ENCODE results near the gene TMEM154. TPM values are rescaled to one million over a fixed set of nuclear protein-coding genes. Genes with fewer than 3 reads are reported as not detected.

TMEM154 gene
- total RNA-seq, 1 experiment from 2014 or later, result 41.5 TPM

DNA sequence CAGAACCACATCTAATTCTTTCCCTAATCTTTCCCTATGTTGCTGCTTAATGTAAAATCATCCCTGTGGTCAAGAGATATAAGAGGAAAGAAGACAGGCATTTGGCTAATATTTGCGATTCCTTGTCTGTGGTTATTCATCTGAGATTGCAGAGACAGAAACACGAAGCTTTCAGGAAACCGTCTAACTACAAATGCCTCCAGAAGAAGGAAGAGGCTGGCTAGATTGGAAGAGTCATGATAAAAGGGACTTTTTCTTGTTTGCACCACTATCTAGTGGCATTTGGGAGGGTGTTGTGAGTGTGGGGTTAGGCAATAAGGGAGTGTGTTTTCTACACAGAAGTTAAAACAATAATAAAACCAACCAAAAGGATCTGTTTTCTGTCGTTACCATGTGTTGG, 43.9 kb downstream of the TMEM154 start:
- Mint-ChIP-seq H3K4me1 (ENCODE audit: insufficient read depth, unreplicated experiment) (no peaks in the 10 kb centered on the region), H3K9me3 (ENCODE audit: unreplicated experiment) (no peaks in the 10 kb centered on the region), H3K4me3 (ENCODE audit: unreplicated experiment) (no peak overlapping the region), H3K36me3 (ENCODE audit: insufficient read depth, unreplicated experiment) (peaks cover 19% of the 10 kb centered on the region), H3K27ac (ENCODE audit: low read depth, unreplicated experiment) (no peak overlapping the region), H3K27me3 (ENCODE audit: insufficient read depth, unreplicated experiment) (no peaks in the 10 kb centered on the region)
- ChIA-PET POLR2A (interaction anchor here (0.9 to 2.5 kb wide), 5 partner anchors 8 to 136 kb away, joined by 3 to 15 read pairs (median 5); partner anchors contain the start of gene FBXW7), CTCF (interaction anchor here (0.5 to 6.7 kb wide), 5 partner anchors 10 to 1309 kb away, joined by 3 to 131 read pairs (median 4); no protein-coding TSS in a partner anchor)
- TF ChIP-seq CTCF (IDR thresholded peaks at IDR 0.05; ENCODE audit: unreplicated experiment), result no peak
- no TSS peak for BruUV-seq (replicated peaks)
- intact Hi-C loops (cut with micrococcal nuclease), result no loop called here
- no peak for DNase-seq (ENCODE audit: unreplicated experiment)

GRCh38 chr4:152634110-152634760, 45.6 kb downstream of the TMEM154 start:
- CTCF ChIA-PET, result interaction anchor here (0.8 to 5.3 kb wide), 3 partner anchors 22 to 133 kb away, joined by 3 to 49 read pairs (median 5); no protein-coding TSS in a partner anchor

DNA sequence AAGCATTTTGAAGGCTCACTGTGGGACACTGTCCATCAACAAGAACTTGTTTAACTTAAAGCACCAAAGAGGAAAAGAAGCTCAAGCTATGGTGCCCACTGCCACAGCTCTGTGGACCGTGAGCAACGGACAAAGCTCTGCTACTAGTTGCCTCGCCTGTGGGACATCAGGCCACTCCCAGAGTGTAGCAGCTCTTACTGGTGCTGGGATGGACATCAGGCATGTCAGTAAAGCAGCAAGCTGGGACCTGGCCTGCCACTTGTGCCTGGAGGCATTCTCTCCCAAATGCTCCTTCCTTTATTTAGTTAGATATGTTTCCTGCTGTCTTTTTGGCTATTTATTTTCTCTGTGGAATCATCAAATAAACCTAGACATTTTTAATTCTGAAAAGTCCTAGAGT, 46.7 kb downstream of the TMEM154 start:
- no peak for TF ChIP-seq CTCF (IDR thresholded peaks at IDR 0.05; ENCODE audit: unreplicated experiment)
- no peak overlapping the region for H3K27ac Mint-ChIP-seq (ENCODE audit: low read depth, unreplicated experiment)
- CTCF ChIA-PET, result interaction anchor here (0.7 to 5.3 kb wide), 4 partner anchors 35 to 224 kb away, joined by 3 to 49 read pairs (median 4); no protein-coding TSS in a partner anchor
- intact Hi-C loops (cut with micrococcal nuclease), result no loop called here
- no peaks in the 10 kb centered on the region for H3K9me3 Mint-ChIP-seq (ENCODE audit: unreplicated experiment)
- H3K4me1 Mint-ChIP-seq (ENCODE audit: insufficient read depth, unreplicated experiment), result no peaks in the 10 kb centered on the region
- POLR2A ChIA-PET, result interaction anchor here (1.1 to 3.6 kb wide), 4 partner anchors 43 to 146 kb away, joined by 3 to 18 read pairs (median 7); partner anchors contain the start of genes ARFIP1, FBXW7 and TIGD4
- peaks cover 19% of the 10 kb centered on the region for H3K36me3 Mint-ChIP-seq (ENCODE audit: insufficient read depth, unreplicated experiment)
- no peaks in the 10 kb centered on the region for H3K27me3 Mint-ChIP-seq (ENCODE audit: insufficient read depth, unreplicated experiment)
- no TSS peak for BruUV-seq (replicated peaks)
- H3K4me3 Mint-ChIP-seq (ENCODE audit: unreplicated experiment), result no peak overlapping the region
- no peak for DNase-seq (ENCODE audit: unreplicated experiment)

More at GRCh38 chr4:152634110-152634760, 45.6 kb downstream of the TMEM154 start:
- Mint-ChIP-seq H3K27me3 (ENCODE audit: insufficient read depth, unreplicated experiment) (no peaks in the 10 kb centered on the region), H3K9me3 (ENCODE audit: unreplicated experiment) (no peaks in the 10 kb centered on the region), H3K27ac (ENCODE audit: low read depth, unreplicated experiment) (peak overlapping the region; percentile 74), H3K4me1 (ENCODE audit: insufficient read depth, unreplicated experiment) (no peaks in the 10 kb centered on the region), H3K4me3 (ENCODE audit: unreplicated experiment) (no peak overlapping the region), H3K36me3 (ENCODE audit: insufficient read depth, unreplicated experiment) (peaks cover 16% of the 10 kb centered on the region)
- TF ChIP-seq CTCF (IDR thresholded peaks at IDR 0.05; ENCODE audit: unreplicated experiment), result no peak
- BruUV-seq (replicated peaks), result no TSS peak
- intact Hi-C loops (cut with micrococcal nuclease), result no loop called here
- POLR2A ChIA-PET, result interaction anchor here (0.6 to 3.6 kb wide), 10 partner anchors 9 to 145 kb away, joined by 3 to 18 read pairs (median 4); partner anchors contain the start of genes ARFIP1, FBXW7, TIGD4 and TMEM154
- DNase-seq (ENCODE audit: unreplicated experiment), result peak; percentile 51

DNA sequence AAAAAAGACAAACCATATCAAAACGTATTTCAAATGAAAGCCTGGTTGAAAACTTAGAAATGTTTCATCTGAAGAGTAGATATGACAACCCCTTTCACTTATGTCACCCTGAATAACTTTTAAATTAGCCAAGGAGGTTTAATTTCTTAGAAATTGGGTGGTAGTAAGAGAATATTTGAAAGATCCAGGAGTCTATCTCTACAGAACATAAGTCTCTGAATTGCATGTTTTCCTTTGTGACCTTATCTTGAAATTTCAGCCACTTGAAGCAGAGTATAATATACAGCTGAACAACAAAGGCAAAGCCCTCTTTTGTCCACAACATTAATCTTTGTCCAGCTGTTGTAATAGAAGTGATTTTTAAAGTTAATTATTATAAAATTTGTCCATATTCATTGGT, 49.5 kb downstream of the TMEM154 start:
- no peak for DNase-seq (ENCODE audit: unreplicated experiment)
- Mint-ChIP-seq H3K36me3 (ENCODE audit: insufficient read depth, unreplicated experiment) (peaks cover 23% of the 10 kb centered on the region), H3K27me3 (ENCODE audit: insufficient read depth, unreplicated experiment) (no peaks in the 10 kb centered on the region), H3K9me3 (ENCODE audit: unreplicated experiment) (no peaks in the 10 kb centered on the region), H3K27ac (ENCODE audit: low read depth, unreplicated experiment) (no peak overlapping the region), H3K4me3 (ENCODE audit: unreplicated experiment) (no peak overlapping the region), H3K4me1 (ENCODE audit: insufficient read depth, unreplicated experiment) (no peaks in the 10 kb centered on the region)
- CTCF ChIA-PET, result interaction anchor here (0.6 to 2.2 kb wide), 4 partner anchors 8 to 94 kb away, joined by 3 to 8 read pairs (median 3); partner anchors contain the start of gene FBXW7
- TF ChIP-seq CTCF (IDR thresholded peaks at IDR 0.05; ENCODE audit: unreplicated experiment), result no peak
- intact Hi-C loops (cut with micrococcal nuclease), result no loop called here
- no TSS peak for BruUV-seq (replicated peaks)
- POLR2A ChIA-PET, result no interaction called here
